PC-9 (cell line): ENCODE data around the gene MFAP2.

Experiments
- EZH2 ChIP-seq: fragments of 200-600 bp; sonication (generic); IDR thresholded peaks from 2 replicates; pipeline ENCODE4 v1.8.0; 2017; ENCODE audit warnings: antibody characterized with exemption, low read depth
- TF ChIP-seq, protein P1 (sequence below): fragments of 200-600 bp; sonication (generic); conservative IDR thresholded peaks from 2 replicates; pipeline ENCODE4 v1.6.1; 2017; ENCODE audit warnings: mixed run types, antibody characterized with exemption, mild to moderate bottlenecking, moderate library complexity

DNA sequence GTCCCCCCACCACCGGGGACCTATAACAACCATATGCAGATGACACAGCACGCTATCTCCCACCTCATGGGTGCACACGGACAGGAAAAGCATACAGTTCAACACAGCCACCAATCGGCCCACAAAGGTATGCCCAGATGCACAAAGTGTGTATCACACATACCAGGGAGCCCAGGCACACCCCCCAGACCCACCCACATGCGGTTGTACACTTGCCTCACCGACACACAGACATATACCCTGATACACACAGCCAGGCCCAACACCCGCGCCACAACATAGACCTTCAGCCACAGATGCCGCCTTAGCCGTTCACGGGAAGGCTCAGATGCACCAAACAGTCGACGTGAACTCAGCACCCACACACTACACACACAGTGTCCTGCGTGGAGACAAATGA, 53.2 kb downstream of the MFAP2 start:
- TF ChIP-seq, protein P1, sequence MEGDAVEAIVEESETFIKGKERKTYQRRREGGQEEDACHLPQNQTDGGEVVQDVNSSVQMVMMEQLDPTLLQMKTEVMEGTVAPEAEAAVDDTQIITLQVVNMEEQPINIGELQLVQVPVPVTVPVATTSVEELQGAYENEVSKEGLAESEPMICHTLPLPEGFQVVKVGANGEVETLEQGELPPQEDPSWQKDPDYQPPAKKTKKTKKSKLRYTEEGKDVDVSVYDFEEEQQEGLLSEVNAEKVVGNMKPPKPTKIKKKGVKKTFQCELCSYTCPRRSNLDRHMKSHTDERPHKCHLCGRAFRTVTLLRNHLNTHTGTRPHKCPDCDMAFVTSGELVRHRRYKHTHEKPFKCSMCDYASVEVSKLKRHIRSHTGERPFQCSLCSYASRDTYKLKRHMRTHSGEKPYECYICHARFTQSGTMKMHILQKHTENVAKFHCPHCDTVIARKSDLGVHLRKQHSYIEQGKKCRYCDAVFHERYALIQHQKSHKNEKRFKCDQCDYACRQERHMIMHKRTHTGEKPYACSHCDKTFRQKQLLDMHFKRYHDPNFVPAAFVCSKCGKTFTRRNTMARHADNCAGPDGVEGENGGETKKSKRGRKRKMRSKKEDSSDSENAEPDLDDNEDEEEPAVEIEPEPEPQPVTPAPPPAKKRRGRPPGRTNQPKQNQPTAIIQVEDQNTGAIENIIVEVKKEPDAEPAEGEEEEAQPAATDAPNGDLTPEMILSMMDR, result no peak
- no peak for TF ChIP-seq EZH2
